ENCODE results near the gene TSTD1.
"Not testable (repeated sequence)": the region's sequence is repeated elsewhere in the genome, so short reads cannot be mapped to it uniquely, and the experiment has no call there.

Gene TSTD1

DNA sequence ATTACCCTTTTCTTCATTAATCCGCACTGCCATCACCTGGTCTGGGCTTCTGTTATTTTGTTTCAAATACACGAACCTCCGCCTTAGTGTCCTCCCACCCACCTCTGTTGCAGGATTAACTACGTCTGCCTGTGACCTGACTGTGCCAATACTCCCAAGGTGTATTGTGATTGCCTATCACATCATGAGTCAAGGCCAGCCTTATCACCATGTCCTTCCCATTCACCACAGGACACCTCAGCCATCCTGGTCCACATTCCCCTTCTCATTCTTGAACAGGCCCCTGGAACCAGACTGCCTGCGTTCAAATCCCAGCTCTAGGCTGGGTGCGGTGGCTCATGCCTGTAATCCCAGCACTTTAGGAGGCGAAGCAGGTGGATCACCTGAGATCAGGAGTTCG, 32.2 kb downstream of the TSTD1 start:
- DNase-seq: no peak

- no peak for DNase-seq
Observed at GRCh38 chr1:161001525-161001924, 37.2 kb downstream of the TSTD1 start.

DNA sequence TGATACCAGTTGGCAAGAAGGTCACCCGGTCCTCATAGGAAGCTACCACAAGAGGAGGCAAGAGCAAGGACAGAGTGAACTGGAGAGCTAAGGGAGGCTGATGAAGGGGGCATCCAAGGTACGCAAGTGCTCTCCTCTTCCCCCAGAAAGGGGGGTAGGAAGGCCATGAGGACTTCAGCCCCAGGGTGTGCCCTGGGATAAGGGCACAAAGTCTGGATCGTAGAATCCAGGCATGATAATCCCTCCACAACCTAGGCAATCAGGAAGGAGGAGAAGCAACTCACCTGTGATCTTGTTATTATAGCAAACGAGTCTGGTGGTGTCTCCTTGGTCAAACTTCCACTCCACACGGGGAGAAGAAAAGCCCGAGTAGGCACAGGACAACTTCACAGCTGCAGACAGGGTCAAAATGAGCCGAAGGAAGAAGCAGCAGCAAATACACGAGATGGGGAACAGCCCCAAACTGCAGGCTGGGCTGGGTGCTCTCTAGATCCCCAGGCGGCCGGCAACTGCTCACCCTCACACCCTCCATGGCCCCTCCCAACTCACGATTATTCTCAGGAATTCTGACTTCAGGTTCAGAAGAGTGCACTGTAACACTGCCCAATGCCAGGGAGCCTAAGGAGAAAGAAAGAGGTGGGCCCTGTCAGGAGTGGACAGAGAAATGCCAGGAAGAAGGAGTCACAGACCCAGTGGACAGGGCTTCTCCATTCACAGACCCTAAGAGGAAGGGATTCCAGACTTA, 37.9 kb downstream of the TSTD1 start:
- DNase-seq: no peak

- DNase-seq: no peak
Observed at GRCh38 chr1:160999376-160999775, 39.4 kb downstream of the TSTD1 start.

DNA sequence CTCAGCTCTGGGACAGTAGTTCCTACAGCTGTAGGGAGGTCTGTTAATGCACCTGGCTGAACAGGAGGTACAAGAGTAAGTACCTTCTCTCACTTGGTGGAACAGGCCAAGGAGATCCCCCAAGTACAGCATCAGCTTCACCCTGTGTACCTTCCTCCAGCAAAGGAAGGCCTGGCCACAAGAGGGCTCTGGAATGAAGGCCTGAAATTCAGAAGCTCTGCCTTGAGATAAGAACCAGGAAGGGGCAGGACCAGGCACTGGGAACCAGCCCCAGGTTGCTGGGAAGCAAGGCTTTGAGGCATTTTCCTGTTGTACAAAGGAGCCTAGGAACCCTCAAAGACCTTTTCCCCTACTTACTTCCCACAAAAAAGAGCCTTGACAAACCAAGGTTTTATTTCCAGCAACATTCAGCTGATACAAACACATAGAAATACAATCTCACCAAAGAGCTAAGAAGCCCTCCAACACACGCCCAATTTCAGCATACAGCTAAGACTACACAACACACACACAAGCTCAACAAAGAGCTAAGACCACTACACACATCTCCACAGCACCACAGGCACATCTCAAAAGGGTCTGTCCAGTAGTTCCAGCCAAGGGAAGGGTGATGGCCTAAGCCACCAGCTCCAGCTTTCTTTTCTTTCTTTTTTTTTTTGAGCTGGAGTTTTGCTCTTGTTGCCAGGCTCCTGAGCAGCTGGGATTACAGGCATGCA, 41.3 kb downstream of the TSTD1 start:
- DNase-seq: peak; percentile 36

DNA sequence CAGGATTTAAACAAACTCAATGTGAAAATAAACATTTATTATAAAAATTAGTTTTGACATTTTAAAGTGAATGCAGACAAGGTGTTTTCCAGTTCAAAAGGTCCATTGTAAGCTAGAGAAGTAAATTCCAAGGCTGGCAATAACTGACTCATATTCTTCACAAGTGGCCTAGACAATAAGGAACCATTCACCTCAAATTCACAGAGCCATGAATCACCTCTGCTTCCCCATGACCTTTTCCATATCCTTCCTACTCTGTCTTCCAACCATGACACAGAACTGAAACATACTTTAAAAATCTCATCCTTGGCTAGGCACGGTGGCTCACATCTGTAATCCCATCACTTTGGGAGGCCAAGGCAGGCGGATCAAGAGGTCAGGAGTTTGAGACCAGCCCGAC, 42.6 kb downstream of the TSTD1 start:
- DNase-seq: no peak

GRCh38 chr1:160993544-160994193, 45.1 kb downstream of the TSTD1 start:
- no peak for DNase-seq

DNA sequence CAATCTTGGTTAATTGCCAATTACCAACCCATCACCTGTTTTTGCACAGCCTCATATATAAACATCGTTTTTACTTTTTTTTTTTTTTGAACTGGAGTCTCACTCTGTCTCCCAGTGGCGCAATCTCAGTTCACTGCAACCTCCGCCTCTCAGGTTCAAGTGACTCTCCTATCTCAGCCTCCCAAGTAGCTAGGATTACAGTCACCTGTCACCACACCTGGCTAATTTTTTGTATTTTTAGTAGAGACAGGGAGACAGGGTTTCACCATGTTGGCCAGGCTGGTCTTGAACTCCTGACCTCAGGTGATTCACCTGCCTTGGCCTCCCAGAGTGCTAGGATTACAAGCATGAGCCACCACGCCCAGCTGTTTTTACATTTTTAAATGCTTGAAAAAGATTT, 46.7 kb downstream of the TSTD1 start:
- DNase-seq: not testable (repeated sequence)

All from activated effector memory CD4-positive, alpha-beta T cell treated with Interleukin-2 at 50 U/mL for 16 hours (primary cell).